AG09309 (cell line): Measurements from ENCODE around the gene PFN1.

Experiments
- DNase-seq: peaks from one replicate; pipeline ENCODE4 v3.0.0-alpha.2; 2010; ENCODE audit warnings: low read depth
- H3K4me3 ChIP-seq: 2 replicates; pipeline ENCODE4 v1.5.1; 2011; ENCODE audit warnings: mild to moderate bottlenecking, low read depth, low read length, moderate library complexity; ENCODE audit not compliant: control insufficient read depth
- CTCF ChIP-seq: IDR thresholded peaks from 2 replicates; pipeline ENCODE4 v1.5.1; 2011; ENCODE audit warnings: mild to moderate bottlenecking, low read depth, low read length, inconsistent platforms; ENCODE audit not compliant: insufficient read depth, control insufficient read depth; ENCODE audit errors: missing control alignments

Gene PFN1

DNA sequence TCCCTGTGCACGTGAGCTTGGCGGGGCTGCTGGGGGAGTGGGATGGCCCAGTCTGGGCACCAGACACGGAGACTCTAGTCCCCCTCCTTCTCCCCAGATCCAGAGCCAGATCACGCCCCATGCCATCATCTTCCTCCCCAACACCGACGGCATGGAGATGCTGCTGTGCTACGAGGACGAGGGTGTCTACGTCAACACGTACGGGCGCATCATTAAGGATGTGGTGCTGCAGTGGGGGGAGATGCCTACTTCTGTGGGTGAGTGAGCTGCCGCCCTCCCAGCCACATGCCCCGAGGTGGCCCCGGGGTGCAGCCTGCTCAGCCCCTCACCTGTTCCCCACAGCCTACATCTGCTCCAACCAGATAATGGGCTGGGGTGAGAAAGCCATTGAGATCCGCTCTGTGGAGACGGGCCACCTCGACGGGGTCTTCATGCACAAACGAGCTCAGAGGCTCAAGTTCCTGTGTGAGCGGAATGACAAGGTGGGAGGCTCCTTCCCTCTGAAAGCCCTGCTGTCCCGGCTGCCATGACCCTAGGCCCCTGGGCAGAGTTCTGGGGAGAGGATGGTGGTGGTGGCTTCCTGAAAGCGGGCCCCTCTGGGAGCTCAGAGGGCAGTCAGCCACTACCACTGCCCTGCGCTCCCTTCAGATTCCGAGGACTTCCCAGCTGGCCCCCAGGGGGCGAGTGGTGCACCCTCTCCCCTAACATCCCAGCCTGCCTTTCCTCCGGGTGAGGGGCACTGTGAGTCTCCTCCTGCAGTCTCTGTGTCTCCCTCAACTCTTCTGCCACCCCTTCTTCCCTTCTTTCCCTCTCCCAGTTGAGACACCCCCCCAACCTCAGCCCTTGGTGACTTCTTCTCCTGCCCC lies 51.8 kb downstream of the PFN1 start:
- TF ChIP-seq CTCF = no peak
- DNase-seq = no peak
- no peak overlapping the region for H3K4me3 ChIP-seq

- no peak for TF ChIP-seq CTCF
- no peak overlapping the region for H3K4me3 ChIP-seq
- no peak for DNase-seq
Measured at GRCh38 chr17:4895657-4896331, 52.5 kb downstream of the PFN1 start.
